SK-MEL-5 (cell line): Measurements from ENCODE around the gene EBF3. TPM values are rescaled to one million over a fixed set of nuclear protein-coding genes. Genes with fewer than 3 reads are reported as not detected.

ENCODE experiments used
- DNase-seq: peaks from one replicate; pipeline ENCODE4 v3.0.0-alpha.2; 2016; ENCODE audit warnings: low read depth, low spot score
- in situ Hi-C: cut with HindIII; loops from 2 replicates; pipeline ENCODE4 v1.10.0; 2016; ENCODE audit warnings: low sequenced_read_pairs, high pct_unique_total_duplicates, low pct_unique_long_range_greater_than_20kb
- total RNA-seq: library from RNA; depleted of rRNA; stranded (reverse); fragments of >200 nt; shearing (Covaris generic); gene quantifications from 2 replicates; pipeline ENCODE4 v1.2.3, GENCODE V29; 2014

The EBF3 gene
- total RNA-seq, 1 experiment from 2014 or later: 23.6 TPM

DNA sequence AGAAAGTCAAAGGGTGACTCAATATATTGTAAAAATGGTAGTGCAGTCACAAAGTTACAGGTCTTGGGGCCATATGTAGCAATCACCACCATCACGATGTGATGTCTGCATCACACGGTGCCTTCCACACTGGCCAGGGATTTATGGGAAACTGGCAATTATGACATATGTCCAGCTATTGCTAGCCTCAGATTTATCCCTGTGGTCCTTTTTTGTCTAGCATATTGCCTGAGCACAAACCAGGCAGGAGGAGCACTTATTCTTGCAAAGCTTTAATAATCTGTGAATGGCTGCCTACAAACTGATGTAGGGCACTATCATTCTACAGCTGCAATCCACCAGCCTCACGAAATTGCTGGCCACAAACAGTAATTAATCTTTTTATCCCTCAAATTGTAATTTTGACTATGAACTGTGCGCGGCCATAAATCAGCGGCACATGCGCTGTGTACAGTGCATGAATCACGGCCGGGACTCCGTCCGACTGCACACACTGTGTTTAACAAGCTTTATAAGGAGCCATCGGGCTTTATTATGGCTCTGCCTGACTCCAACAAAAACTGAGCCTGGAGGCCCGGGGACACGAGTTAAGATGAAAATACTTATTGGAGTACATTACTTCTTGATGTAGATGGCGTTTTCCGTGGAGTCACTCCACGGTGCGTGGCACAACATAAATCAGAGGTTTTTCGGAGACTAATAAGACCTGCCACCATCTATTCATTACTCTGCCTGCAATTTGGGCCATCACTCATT is 115.2 kb downstream of the EBF3 start:
- in situ Hi-C loops: no loop called here
- DNase-seq: no peak

DNA sequence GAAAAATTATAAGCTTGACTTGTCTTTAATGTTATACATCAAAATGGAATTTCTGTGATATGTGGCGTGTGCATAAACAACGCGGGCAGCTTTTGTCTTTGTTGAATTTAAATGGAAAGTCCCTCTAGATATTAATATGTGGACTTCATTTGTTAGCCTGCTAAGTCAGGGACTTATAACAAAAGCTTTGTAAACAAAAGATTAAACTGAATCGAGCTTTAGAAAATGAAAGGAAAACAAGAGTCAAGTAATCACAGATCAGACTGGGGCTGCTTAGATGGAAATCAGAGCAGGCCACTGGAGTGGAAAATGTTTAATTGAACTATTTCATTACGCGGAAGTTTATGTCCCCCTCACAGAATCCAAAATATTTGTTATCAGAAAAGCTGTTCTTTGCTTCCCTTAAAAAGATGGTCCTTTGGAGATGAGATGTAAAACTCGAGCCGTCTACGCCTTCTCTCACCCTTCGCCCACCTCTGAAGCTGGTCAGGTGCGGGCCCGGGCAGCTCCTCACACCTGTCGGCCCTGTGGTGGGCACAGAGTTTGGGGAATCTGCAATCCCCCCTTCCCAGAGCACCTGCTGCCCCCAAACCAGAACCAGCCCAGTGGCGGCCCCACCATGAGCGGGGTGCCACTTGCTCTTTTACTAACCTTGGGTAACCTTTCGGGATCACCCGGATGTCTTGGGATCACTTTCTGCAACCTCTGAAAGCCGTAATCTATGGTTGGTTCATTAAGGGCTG is 116.2 kb downstream of the EBF3 start:
- in situ Hi-C loops: no loop called here

DNA sequence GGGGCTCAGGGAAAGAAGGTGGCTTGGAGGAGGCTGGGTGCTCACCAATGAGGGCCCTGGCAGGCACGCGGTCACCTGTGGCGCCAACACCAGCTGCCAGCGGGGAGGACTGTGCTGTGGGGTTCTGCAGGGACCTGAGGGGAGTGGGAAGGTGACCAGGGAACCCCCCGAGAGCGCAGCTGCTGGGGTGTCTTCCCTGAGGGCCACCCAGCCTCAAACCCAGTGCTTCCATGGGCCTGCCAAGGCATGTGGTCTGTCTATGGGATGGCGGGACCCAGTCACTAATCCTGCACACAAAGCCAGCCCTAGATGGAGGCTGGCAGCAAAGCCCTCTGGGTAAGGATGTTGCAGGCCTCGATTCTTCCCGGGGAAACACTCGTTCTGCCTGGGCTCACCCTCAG is 117.1 kb downstream of the EBF3 start:
- in situ Hi-C loops: no loop called here
- DNase-seq: no peak

More for the DNA sequence above, 116.2 kb downstream of the EBF3 start:
- no peak for DNase-seq

DNA sequence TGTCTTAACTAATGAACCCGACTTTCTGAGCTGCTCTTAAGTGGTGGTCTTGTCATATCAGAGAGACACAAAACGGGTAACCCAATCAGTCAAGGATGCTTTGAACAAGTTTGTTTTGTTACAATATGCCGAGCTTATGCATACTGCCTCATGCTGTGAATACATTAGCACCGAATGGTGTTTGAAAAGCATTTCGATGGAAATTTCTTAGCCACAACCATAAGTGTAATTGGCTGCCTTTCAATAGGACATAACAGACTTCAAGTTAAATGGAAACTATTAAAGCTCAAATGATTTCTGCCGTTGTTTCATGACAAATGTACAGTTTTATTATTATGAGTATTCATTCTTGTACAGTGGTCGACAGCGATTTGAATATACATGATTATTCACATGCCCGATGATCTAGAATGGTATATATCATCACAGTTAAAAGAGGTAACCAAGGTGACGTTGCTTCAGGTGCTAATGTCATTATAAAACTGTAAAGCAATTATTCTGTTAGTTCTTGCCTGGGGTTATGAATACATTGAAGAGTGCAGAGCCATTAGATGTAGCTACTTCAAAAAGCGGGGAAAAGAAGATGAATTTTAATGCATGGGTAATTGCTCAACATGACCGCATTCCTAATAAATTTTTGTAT is 118.8 kb downstream of the EBF3 start:
- in situ Hi-C loops: no loop called here
- no peak for DNase-seq

- DNase-seq: no peak
- in situ Hi-C loops: no loop called here
These were observed 119.8 kb downstream of the EBF3 start for GRCh38 chr10:129844216-129844766.

DNA sequence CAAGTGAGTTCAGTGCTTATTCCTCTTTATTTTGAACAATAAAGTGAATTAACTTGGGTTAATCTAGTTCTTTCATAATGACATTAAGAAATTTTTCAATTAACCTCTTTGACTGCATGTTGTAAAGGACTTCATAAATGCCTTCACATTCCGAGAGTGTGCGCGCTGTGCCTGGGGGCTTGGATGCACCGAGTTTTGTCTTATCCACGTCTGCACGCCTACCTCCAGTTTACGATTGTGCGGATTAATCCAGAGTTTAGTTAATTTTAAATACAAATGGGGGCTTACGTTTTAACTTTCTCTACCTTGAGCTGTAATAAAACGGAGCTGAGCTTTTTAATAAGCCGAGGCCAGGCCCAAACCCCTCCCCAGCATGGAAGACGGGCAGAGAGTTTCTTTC is 120.4 kb downstream of the EBF3 start:
- DNase-seq: no peak
- in situ Hi-C loops: no loop called here

DNA sequence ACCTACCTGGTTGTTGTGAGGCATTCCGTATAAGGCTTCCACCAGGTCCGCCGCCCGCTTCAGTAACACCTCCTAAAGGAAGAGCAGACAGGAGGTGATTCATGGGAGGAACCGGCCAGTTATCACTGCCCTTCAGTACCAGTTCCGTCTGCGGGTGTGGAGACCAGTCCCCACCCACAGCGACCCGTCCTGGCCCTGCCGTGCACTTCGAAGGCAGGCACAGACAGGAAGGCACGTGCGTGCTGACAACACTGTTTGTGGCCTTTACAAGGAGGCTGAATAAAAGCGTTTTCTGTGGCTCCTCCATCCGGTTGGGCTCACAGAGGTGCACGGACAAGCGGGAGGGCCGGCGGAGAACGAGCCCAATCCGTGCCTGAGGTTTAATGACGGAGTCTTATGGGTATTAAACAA is 120.9 kb downstream of the EBF3 start:
- no peak for DNase-seq
- in situ Hi-C loops: no loop called here

GRCh38 chr10:129842031-129842430 is 122.0 kb downstream of the EBF3 start:
- no peak for DNase-seq
- in situ Hi-C loops: no loop called here

GRCh38 chr10:129841590-129841989 is 122.5 kb downstream of the EBF3 start:
- DNase-seq: no peak
- in situ Hi-C loops: no loop called here

DNA sequence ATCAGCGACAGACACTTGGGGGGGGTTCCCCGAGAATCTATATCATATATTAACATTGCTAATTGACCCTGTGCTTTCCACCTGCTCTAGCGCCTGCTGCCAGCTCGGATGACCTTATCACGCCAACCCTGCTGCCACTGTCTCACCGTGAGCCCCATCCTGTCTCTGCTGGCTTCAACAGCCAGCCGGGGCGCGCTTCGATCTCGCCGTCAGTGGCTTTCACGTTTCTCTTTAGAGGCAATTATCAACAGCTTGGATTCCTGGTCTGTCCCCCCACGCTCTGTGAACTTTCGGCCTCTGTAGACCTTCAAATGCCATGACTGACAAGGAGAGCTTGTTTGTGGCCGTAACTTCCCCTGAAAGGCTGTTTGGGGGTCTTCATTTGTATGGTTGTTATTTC is 123.0 kb downstream of the EBF3 start:
- in situ Hi-C loops: no loop called here

DNA sequence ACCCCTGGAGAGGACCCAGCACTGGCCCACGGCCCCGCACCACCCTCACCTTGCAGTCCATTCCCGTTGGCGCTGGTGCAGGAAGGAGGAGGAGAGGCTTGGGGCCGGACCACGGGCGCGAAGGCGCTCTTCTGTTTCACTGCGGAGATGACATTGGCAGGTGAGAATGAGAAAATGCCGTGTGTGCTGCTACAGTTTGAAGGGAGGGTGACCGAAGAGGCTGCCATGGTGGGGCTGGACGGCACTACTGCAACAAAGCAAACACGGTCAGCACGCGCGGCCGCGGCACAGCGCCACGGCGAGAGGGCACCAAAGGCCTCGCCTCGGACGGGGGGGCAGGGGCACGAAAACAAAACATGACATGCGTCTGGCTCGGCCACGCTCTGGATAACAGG is 123.9 kb downstream of the EBF3 start:
- DNase-seq: no peak
- in situ Hi-C loops: no loop called here

More for the DNA sequence above, 123.0 kb downstream of the EBF3 start:
- DNase-seq: no peak

- in situ Hi-C loops: no loop called here
- DNase-seq: no peak
These were observed 124.5 kb downstream of the EBF3 start for GRCh38 chr10:129839285-129840195.

DNA sequence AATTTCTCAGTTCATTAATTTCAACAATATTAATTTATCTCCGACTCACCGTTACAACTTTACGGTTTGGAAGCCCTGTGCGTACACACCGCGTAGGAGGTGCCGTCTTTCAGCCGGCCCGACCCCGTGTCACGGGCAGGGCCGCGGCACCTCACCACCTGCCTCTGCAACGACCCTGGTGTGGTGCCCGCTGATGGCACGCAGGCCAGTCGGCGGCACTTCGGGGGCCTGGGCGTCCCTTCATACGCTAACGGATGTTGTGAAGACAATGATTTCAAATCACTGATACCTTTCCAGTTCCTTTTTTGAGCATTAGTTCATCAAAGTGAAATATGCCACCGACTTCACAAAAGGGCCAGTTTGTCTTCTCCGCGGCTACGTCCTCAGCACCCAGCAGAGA is 125.3 kb downstream of the EBF3 start:
- in situ Hi-C loops: no loop called here
- DNase-seq: no peak

GRCh38 chr10:129837909-129838582 is 126.0 kb downstream of the EBF3 start:
- in situ Hi-C loops: no loop called here
- no peak for DNase-seq

GRCh38 chr10:129836253-129836652 is 127.8 kb downstream of the EBF3 start:
- in situ Hi-C loops: no loop called here
- DNase-seq: no peak

DNA sequence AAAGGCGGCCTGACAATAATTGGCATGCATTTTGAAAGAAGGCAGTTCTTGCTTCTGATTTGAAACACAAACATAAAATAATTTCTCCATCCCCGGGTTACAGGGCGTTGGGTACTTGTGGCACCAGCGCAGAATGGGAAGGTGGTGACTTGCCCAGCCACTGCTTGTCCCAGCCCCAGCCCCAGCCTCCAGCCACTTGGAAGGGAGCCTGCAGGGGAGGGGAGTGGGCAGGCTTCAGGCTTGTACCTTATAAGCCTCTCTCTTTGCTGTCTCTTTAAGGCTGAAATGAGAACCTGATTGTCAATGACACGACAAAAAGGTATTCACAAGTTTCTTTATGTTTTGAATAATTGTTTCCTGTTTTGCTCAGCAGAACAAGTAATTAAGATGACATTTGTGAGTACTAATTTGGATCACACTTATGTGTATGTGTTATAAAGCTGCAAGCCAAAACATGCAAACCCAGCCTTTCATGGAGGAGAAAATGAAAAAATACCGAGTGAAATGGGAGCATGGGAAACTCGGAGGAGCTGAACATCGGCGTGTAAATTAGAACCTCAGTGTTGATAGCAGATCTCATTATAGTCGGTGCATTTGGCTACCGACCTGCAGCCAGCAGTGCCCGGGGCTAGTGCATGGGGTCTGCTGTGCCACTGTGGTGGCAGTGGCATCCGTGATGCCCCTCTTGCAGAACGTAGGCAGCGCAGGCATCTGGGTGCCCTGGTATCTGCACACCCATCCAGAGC is 129.9 kb downstream of the EBF3 start:
- in situ Hi-C loops: no loop called here

More for the DNA sequence above, 129.9 kb downstream of the EBF3 start:
- DNase-seq: no peak
